T-helper 1 cell treated with Interleukin-12 subunit alpha and Interleukin-12 subunit beta and Interleukin-4 antibody, amounts not matched to agents 30 ng/mL and 1 ng/mL, for 36 hours (primary cell): ENCODE results near the gene ADAMTSL1. TPM values are rescaled to one million over a fixed set of nuclear protein-coding genes. Genes with fewer than 3 reads are reported as not detected.

ENCODE experiments used
- intact Hi-C: fragments of 100-400 bp; cut with micrococcal nuclease; formaldehyde crosslinking; loops from one replicate; pipeline ENCODE4 v1.15.1; 2024
- total RNA-seq: library from RNA; stranded (reverse); gene quantifications from 2 replicates; pipeline ENCODE4 v1.2.3, GENCODE V29; 2022

The ADAMTSL1 gene
- total RNA-seq, 1 donor from 2014 or later: not detected

- intact Hi-C loops: no loop called here
Measured at GRCh38 chr9:18606281-18606680, 132.3 kb downstream of the ADAMTSL1 start.

GRCh38 chr9:18606846-18607245, 132.9 kb downstream of the ADAMTSL1 start:
- intact Hi-C loops: no loop called here

GRCh38 chr9:18608371-18608770, 134.4 kb downstream of the ADAMTSL1 start:
- intact Hi-C loops: no loop called here

- intact Hi-C loops: no loop called here
Measured at GRCh38 chr9:18610956-18611355, 137.0 kb downstream of the ADAMTSL1 start.

DNA sequence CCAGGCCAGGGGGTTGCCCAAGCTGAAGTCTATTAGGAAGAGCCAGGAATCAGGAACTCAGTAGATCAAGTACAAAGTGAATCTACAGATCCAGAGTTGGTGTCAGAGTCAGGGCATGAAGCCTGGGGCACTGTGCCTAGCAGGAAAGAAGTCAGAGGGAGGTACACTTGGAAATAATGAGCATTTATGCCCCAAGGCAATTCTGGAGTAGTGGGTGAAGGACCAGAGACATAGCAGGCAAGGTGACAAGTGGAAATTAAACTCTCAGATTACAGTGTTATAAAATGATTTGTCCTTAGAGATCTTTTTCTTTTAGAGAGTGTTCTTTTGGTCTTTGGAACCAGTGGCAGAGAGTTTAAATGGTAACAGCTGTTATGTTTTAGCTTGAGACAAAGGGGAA, 138.0 kb downstream of the ADAMTSL1 start:
- intact Hi-C loops: no loop called here

DNA sequence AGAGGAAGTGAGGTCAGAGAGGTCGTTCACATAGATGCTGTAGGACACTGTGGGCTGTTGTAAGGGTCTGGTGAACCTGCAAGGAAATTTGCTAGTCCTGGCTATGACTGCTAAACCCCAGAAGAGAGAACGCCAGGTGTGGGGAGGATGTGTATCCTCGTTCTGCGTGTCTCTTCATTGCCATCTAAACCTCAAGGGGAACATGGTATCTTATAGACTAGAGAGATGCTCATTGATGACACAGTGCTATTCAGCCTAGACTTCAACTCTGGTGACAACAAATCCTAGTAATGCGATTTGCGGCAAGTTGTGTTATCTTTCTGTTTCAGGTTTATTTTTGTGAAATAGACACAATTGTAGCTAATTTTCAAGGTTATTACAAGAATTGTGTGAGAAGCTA, 140.2 kb downstream of the ADAMTSL1 start:
- intact Hi-C loops: no loop called here

DNA sequence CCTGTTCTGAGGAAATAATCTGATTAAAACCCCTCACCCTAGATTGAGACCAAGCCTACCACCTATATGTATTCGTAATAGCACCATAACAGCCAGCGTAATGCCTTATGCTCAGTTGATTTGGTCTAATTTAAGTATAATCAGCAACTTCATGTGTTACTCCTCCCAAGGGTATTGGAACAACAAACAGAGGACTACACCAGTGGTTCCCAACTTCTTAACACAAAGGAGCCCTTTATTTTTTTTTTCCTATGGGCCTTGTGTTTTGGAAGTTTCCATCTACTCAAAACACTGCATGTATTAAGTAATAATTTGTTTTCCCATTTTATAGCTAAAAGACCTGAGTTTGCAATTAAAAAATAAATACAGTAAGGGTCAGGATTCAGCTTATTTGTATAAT, 140.7 kb downstream of the ADAMTSL1 start:
- intact Hi-C loops: no loop called here

- intact Hi-C loops: no loop called here
Measured at GRCh38 chr9:18616976-18617375, 143.0 kb downstream of the ADAMTSL1 start.

DNA sequence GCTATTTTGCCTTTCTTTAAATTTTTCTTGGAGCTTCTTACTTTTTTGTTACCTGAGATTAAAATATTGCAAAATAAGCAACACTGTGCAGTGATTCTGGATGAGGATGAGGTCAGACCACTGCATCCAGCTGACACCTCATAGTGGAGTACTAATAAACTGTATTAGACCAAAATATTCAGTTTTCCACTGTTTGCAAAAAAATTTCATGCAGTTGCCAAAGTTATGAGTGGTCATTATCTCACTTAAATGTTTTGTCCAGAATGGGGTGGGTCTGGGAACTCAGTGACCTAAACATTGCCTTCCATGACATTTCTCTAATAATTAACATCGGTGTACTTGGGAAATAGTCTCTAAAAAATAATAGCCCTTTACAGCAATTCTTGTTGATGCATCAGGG, 143.8 kb downstream of the ADAMTSL1 start:
- intact Hi-C loops: no loop called here

DNA sequence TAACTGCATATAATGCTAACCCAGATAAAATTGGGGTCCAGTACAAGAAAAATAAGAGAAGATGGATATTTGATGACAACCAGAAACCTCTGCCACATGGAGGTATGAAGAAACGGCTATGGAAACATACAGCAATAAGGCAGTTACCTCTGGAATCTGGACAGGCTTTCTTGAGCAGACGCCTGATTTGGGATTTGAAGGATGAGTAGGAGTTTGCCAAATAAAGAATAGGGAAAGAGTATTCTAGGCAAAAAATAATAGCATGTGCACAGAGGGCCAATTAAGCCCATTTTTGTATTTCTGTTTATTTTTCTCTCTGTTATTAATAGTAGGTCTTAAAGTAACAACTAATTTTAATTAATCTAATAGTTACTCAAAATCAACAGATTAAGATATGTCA, 144.9 kb downstream of the ADAMTSL1 start:
- intact Hi-C loops: no loop called here

GRCh38 chr9:18622186-18622836, 148.4 kb downstream of the ADAMTSL1 start:
- intact Hi-C loops: no loop called here

DNA sequence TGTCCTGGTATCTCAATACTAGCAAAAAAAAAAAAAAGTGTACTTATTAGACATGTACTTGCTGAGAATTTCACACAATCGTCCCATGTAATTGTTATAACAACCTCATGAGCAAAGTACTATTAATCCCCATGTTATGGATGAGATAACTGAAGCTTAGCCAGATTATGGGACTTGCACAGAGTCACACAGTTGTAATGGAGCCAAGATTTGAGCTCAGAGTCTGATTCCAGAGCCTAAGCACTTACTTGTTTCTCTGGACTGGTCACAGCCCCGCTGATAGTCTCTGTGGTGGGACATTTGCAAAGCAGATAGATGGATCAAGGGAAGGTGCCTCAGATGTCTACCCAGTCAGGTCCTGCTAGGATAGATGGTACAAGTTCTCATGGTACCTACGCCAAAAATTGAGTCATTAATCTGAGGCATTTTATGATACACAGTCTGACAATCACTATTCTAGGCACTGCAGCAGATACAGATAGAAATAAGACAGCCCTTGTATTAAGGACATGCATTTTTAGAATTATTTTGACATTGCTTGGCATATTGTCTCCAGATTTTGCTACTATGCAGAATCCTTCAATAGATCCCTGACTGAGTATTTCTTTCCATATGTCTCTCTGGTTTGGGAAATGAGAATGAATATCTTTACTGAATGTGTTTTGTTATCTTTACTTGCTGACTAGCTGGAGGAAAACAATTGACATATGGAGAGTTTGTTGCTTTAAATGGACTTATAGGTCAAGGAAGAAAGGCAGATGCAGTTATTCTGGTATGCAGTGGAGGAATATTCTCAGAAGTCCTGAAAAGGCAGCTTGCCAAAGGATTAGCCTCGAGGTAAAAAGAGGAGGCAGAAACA, 149.5 kb downstream of the ADAMTSL1 start:
- intact Hi-C loops: no loop called here

DNA sequence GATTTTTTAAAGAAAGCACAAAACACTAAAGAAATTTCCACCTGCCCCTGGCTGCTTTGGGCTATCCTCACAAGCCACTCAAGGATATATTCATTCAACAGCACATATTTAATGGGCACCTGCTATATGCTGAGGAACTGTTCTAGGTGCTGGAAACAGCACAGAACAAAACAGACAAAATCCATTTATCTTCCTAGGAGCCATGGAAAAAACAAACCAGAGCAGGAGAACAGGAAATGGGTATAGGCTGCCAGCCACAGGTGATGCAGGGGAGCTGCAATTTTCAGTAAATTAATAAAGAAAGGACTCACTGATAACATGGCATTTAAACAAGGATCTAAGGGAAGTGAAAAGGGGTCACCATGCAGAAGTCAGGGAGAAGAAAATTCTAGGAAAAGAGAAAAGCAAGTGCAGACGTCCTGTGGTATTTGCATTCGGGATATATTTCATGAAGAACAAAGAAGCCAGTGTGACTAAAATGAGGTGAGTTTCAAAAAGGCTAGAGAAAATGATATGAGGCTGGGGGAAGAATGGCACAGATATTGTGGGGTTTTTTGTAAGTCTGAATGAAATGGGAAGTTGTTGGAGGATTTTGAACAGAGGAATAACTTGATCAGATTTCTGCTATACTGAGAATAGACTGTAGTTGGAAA, 152.2 kb downstream of the ADAMTSL1 start:
- intact Hi-C loops: no loop called here

- intact Hi-C loops: no loop called here
Measured at GRCh38 chr9:18629136-18629535, 155.2 kb downstream of the ADAMTSL1 start.

DNA sequence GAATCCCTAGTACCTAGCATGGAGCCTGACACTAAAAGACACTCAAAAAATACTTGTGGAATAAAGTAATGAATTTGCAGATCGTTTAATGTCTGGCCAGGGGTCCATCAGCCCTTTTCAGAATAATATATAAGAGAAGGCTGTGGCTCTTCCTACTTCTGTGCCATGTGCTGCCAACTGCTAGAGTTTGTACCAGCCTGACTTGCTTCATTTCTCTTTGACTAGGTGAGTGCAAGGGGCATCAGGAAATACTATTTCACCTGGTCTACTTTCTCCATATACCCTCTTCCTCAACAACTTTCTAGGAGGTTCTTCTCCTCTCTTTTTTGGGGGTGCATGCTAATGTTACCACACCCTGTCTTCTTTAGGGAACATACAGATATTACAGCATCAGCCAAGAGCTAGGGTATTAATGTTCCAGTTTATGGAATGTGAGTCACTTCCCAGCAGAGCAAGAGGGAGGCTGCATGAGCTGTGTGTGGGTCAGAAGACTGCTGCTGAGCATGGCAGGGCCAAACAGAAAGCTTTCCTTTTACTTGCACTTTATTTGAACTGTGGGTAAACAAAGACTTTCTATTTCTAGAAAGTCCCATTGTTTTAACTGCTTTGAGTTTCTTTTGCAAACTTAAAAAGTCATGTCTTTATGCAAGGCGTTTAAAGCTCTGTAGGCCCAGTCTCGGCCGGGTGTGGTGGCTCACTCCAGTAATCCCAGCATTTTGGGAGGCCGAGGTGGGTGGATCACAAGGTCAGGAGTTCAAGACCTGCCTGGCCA, 158.9 kb downstream of the ADAMTSL1 start:
- intact Hi-C loops: loop anchor here (5.0 kb wide), 1 partner anchor 44 kb away; no protein-coding TSS in a partner anchor

DNA sequence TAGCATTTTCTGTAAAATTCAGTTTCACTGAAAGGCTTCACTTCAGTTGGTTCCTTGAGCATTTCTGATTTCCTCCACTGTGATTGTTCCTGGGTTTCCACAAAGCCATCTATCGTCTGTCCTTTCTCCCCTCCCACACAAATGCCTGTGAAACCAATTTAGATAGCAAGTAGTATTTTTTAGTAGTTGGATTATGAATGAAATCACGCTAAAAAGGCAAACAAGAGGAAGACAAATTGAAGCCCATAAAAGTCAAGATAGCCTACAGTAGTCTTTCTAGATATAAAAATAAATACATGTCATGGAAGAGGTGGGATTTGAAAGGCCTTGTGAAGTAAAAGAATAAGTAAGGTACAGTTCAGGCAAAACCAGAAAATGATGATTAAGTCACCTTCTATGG, 162.8 kb downstream of the ADAMTSL1 start:
- intact Hi-C loops: no loop called here

- intact Hi-C loops: no loop called here
Measured at GRCh38 chr9:18638371-18639249, 164.7 kb downstream of the ADAMTSL1 start.

DNA sequence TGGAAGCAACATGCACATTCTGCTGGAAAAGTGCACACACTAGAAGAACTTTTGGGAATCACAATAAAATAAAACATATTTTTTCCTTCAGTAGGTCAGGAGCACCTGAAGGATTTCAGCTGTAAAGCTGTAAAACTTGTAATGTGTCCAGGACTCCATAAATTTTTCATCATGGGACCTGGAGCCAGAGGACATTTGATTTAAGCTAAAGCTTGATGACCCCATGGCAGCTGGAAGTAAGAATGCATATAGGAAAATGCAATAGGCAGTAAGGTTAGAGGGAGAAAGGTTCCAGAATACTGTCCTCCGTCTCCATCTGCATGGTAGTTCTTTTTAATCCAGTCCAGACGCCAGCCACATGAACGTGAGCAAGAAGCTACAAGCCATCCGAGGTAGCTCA, 166.0 kb downstream of the ADAMTSL1 start:
- intact Hi-C loops: no loop called here

DNA sequence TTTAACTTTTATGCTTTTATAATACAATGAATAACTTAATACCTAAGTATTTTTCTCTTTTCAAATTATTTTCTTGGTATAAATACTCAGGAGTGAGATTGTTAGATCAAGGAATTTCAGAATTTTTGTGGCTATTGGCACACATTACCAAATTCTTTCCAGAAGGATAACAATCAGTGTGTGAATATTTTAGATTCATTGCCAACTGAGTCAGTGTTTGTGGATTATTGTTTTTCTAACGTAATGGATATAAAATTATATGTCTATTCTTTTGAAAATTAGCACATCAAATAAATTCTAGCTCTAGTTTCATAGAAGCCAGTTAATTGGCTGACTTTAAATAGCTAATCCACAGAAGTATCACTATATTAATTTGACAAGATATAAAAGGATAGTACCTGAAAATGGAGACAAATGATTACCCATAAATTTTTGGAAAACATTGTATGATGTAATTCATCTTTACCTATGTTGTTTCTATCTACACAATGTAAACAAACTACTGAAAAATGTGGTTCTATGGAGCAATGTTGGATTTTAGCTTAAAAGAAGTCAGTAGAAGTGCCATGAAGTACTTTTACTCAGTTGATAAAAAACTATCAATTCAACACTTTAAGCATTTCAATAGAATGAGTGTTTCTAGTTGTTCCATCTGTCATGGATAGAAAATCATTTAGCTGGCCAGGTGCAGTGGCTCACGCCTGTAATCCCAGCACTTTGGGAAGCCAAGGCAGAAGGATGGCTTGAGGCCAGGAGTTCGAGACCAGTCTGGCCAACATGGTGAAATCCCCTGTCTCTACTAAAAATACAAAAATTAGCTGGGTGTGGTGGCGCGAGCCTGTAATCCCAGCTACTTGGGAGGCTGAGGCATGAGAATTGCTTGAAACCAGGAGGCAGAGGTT, 185.1 kb downstream of the ADAMTSL1 start:
- intact Hi-C loops: no loop called here
